Upper lobe of right lung (tissue), 1 donor: Measurements from ENCODE around the gene SKIC3. TPM values are rescaled to one million over a fixed set of nuclear protein-coding genes. Genes with fewer than 3 reads are reported as not detected.

Source experiments
- ATAC-seq: fragments of 200-7000 bp; cut with Tn5 transposase; one replicate; pipeline ENCODE4 v1.9.1; 2020; ENCODE audit warnings: mild to moderate bottlenecking, moderate library complexity
- DNase-seq: peaks from one replicate; pipeline ENCODE4 v3.0.0-alpha.2; 2020
- H3K27ac ChIP-seq: fragments of 200-600 bp; one replicate; pipeline ENCODE4 v1.8.0; 2022
- H3K27me3 ChIP-seq: fragments of 200-600 bp; one replicate; pipeline ENCODE4 v1.8.0; 2022; ENCODE audit warnings: mild to moderate bottlenecking
- H3K36me3 ChIP-seq: fragments of 200-600 bp; one replicate; pipeline ENCODE4 v1.8.0; 2022
- H3K4me1 ChIP-seq: fragments of 200-600 bp; one replicate; pipeline ENCODE4 v1.8.0; 2022
- H3K4me3 ChIP-seq: fragments of 200-600 bp; one replicate; pipeline ENCODE4 v1.8.0; 2022; ENCODE audit warnings: mild to moderate bottlenecking
- H3K9me3 ChIP-seq: fragments of 200-600 bp; one replicate; pipeline ENCODE4 v1.8.0; 2022
- intact Hi-C: fragments of 100-400 bp; cut with DNase I; formaldehyde crosslinking; loops from one replicate; pipeline ENCODE4 v1.11.0; 2022
- total RNA-seq: library from RNA; stranded (reverse); fragmentation: NEBNext Ultra II Directional; extraction: Animal tissue kit (Norgen Biotek cat#: 25700); gene quantifications from one replicate; pipeline ENCODE4 v1.2.1, GENCODE V29; 2021
- TF ChIP-seq, protein P1 (sequence below): fragments of 200-600 bp; IDR thresholded peaks from one replicate; pipeline ENCODE4 v1.8.0; 2022; ENCODE audit warnings: antibody characterized with exemption
- donor health status: DM: no; HTN: yes; CAD: no; lungs with severe emphysema.

Gene SKIC3
- total RNA-seq, 1 donor from 2014 or later = 68.7 TPM

DNA sequence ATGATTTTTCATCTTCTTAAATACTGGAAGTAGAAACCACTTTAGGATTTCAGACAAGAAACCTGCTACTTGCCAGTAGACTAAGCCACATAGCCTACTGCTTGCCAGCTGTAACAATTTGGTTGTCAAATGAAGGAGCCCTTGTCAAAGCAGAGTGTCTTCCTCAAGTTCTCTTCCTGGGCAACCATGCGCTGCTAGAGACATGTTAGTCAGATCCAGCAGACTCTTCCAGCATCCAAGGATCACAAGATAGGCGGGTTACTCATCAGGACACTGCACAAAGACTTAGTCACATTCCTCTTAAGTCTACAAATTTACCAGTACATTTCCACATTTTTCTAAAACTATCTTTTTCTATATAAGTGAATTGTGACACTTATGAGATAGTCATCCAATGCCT is 24.4 kb downstream of the SKIC3 start:
- DNase-seq (no peak), ATAC-seq (no peak)
- H3K4me1 ChIP-seq = no peaks in the 10 kb centered on the region
- peaks cover 56% of the 10 kb centered on the region for H3K36me3 ChIP-seq
- H3K9me3 ChIP-seq = no peaks in the 10 kb centered on the region
- H3K27me3 ChIP-seq = no peaks in the 10 kb centered on the region
- TF ChIP-seq, protein P1, sequence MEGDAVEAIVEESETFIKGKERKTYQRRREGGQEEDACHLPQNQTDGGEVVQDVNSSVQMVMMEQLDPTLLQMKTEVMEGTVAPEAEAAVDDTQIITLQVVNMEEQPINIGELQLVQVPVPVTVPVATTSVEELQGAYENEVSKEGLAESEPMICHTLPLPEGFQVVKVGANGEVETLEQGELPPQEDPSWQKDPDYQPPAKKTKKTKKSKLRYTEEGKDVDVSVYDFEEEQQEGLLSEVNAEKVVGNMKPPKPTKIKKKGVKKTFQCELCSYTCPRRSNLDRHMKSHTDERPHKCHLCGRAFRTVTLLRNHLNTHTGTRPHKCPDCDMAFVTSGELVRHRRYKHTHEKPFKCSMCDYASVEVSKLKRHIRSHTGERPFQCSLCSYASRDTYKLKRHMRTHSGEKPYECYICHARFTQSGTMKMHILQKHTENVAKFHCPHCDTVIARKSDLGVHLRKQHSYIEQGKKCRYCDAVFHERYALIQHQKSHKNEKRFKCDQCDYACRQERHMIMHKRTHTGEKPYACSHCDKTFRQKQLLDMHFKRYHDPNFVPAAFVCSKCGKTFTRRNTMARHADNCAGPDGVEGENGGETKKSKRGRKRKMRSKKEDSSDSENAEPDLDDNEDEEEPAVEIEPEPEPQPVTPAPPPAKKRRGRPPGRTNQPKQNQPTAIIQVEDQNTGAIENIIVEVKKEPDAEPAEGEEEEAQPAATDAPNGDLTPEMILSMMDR = no peak
- H3K27ac ChIP-seq = no peak overlapping the region
- H3K4me3 ChIP-seq = no peak overlapping the region
- intact Hi-C loops = no loop called here

DNA sequence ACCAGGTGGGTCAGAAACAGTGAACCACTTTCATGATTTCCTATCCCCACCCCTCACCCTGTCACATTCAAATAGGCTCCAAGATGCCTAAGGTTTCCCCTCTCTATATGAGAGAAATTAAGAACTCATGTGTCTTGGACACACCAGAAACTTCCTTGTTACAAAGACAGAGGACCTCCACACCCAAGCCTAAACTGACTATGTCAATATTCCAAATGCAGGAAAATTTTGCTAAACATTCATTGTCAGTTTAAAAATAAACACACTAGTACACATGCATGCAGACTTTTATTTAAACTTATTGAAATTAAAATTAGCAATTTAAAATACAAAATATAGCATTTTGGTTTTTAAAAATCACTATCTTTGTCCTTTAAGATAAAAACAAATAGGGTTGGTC is 26.2 kb downstream of the SKIC3 start:
- H3K4me3 ChIP-seq = no peak overlapping the region
- H3K27me3 ChIP-seq = no peaks in the 10 kb centered on the region
- TF ChIP-seq, protein P1 = no peak
- intact Hi-C loops = no loop called here
- H3K4me1 ChIP-seq = no peaks in the 10 kb centered on the region
- H3K36me3 ChIP-seq = peaks cover 73% of the 10 kb centered on the region
- H3K9me3 ChIP-seq = no peaks in the 10 kb centered on the region
- no peak for ATAC-seq
- DNase-seq = no peak
- no peak overlapping the region for H3K27ac ChIP-seq

- peaks cover 90% of the 10 kb centered on the region for H3K36me3 ChIP-seq
- TF ChIP-seq, protein P1 = no peak
- intact Hi-C loops = no loop called here
These were observed 27.9 kb downstream of the SKIC3 start for GRCh38 chr5:95526871-95527270.

DNA sequence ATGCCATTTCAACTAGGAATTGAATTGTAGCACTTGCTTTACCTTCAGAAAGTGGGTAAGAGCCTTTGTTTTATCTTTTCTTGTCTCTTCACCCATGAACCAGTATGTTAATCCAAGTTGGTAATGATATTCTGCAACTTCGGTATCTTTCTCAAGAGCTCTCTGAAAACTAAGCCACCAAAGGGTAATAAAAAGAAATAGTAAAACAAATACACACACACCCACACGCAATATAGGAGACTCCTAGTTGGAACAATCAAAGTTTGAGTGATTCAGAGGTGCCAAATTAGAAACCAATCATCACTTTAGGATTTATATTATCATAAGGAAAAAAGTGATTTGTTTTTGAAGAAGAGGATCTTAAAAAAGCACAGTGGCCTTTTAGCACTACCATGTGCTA is 30.4 kb downstream of the SKIC3 start:
- Histone ChIP-seq H3K4me3 (no peak overlapping the region), H3K27ac (no peak overlapping the region), H3K27me3 (no peaks in the 10 kb centered on the region), H3K9me3 (no peaks in the 10 kb centered on the region), H3K4me1 (no peaks in the 10 kb centered on the region), H3K36me3 (peaks cover 91% of the 10 kb centered on the region)
- TF ChIP-seq, protein P1 = no peak
- no peak for ATAC-seq
- intact Hi-C loops = no loop called here
- no peak for DNase-seq

More at GRCh38 chr5:95526871-95527270, 27.9 kb downstream of the SKIC3 start:
- DNase-seq = no peak
- no peaks in the 10 kb centered on the region for H3K27me3 ChIP-seq
- H3K4me1 ChIP-seq = no peaks in the 10 kb centered on the region
- ATAC-seq = no peak
- no peak overlapping the region for H3K4me3 ChIP-seq
- no peak overlapping the region for H3K27ac ChIP-seq
- H3K9me3 ChIP-seq = no peaks in the 10 kb centered on the region

- no peaks in the 10 kb centered on the region for H3K27me3 ChIP-seq
- TF ChIP-seq, protein P1 = no peak
- no peaks in the 10 kb centered on the region for H3K4me1 ChIP-seq
- no peak overlapping the region for H3K4me3 ChIP-seq
- DNase-seq = no peak
- ATAC-seq = no peak
- no peak overlapping the region for H3K27ac ChIP-seq
- H3K9me3 ChIP-seq = no peaks in the 10 kb centered on the region
- H3K36me3 ChIP-seq = peaks cover 92% of the 10 kb centered on the region
- intact Hi-C loops = no loop called here
These were observed 34.6 kb downstream of the SKIC3 start for GRCh38 chr5:95520206-95520605.

DNA sequence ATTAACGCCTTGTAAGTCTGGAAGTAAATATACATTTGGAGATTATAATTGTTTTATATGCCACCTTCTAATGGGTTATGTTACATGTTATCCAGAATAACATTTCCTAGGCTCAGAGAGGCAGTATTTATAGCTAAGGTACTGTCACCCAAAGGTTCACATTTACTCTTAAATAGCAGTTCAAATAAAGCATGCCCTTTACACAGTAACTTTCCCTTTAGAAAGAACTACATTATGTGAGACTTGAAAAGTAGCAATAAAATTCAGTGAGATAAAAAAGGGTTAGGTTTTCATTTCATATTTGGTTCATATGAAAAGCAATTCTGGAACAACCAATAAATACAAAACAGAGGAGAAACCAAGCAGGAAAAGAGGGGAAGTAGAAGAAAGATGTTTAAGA is 35.1 kb downstream of the SKIC3 start:
- Histone ChIP-seq H3K36me3 (peaks cover 92% of the 10 kb centered on the region), H3K4me3 (no peak overlapping the region), H3K9me3 (no peaks in the 10 kb centered on the region), H3K27me3 (no peaks in the 10 kb centered on the region), H3K4me1 (no peaks in the 10 kb centered on the region), H3K27ac (no peak overlapping the region)
- intact Hi-C loops = no loop called here
- ATAC-seq = no peak
- TF ChIP-seq, protein P1 = no peak
- no peak for DNase-seq
